Measurements from ENCODE around the gene RNF220. TPM values are rescaled to one million over a fixed set of nuclear protein-coding genes. Genes with fewer than 3 reads are reported as not detected.

The RNF220 gene
- total RNA-seq, 2 donors from 2014 or later, result 121 to 125 TPM

DNA sequence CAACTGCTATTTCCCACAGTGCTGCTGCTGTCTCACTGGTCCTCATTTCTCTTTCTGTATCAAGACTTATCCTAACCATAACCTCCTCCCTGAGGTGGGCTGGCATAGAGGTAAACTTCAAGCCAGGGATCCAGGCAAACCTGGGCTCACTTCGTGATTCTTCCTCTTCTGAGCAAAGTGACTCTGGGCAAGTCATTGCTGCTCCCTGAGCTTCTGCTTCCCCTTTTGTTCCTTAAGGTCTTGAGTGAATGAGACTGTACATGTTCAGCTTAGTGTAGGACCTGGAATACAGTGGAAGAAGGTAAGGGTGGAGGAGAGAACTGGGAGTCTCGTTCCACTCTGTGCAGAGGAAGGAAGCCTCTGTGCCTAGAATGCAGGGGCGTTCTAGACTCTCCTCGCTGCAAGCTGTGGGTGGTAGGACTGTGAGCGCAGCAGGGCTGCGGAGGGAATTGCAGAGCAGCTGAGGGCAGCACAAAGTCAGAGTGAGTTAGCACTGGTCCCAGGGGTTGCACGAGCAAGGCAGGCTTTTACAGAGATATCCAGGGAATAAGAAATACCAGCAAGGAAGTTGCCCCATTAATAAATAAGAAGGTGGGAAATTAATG lies 38.6 kb upstream of the RNF220 start:
- no peaks in the 10 kb centered on the region for H3K9me3 ChIP-seq
- H3K4me3 ChIP-seq, result no peak overlapping the region
- no peak for ATAC-seq (ENCODE audit: insufficient number of reproducible peaks, low FRiP score, low read depth)
- H3K27ac ChIP-seq, result no peak overlapping the region
- H3K36me3 ChIP-seq, result no peaks in the 10 kb centered on the region
- no peak for DNase-seq (ENCODE audit: low spot score)
- H3K4me1 ChIP-seq (ENCODE audit: control insufficient read depth in 1 of 2, low read depth in 2 of 2), result no peaks in the 10 kb centered on the region
- H3K27me3 ChIP-seq (replicated peaks; ENCODE audit: insufficient read depth), result no peaks in the 10 kb centered on the region
- TF ChIP-seq, protein P1, sequence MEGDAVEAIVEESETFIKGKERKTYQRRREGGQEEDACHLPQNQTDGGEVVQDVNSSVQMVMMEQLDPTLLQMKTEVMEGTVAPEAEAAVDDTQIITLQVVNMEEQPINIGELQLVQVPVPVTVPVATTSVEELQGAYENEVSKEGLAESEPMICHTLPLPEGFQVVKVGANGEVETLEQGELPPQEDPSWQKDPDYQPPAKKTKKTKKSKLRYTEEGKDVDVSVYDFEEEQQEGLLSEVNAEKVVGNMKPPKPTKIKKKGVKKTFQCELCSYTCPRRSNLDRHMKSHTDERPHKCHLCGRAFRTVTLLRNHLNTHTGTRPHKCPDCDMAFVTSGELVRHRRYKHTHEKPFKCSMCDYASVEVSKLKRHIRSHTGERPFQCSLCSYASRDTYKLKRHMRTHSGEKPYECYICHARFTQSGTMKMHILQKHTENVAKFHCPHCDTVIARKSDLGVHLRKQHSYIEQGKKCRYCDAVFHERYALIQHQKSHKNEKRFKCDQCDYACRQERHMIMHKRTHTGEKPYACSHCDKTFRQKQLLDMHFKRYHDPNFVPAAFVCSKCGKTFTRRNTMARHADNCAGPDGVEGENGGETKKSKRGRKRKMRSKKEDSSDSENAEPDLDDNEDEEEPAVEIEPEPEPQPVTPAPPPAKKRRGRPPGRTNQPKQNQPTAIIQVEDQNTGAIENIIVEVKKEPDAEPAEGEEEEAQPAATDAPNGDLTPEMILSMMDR (IDR thresholded peaks at IDR 0.05), result no peak

DNA sequence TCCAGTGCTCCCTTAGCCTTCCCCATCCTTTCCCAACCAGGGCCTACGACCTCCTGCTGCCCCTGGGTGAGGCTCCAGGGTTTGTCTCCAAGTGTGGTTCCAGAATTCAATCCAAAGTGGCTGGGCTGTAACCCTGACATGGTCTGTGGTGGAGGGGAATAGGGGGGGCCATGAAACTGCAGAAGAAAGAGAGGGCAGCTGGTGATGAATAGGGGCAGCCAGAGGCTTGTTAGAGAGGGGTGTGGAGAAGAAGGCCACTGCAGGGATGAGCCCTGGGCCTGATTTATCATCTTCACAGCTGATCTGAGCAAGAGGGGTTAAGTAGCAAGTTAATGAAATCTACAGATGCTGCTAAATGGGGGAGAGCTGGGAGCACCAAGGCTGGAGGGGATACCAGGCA lies 37.1 kb upstream of the RNF220 start:
- H3K9me3 ChIP-seq, result no peaks in the 10 kb centered on the region
- H3K36me3 ChIP-seq, result no peaks in the 10 kb centered on the region
- no peak for DNase-seq (ENCODE audit: low spot score)
- no peak overlapping the region for H3K4me3 ChIP-seq
- no peaks in the 10 kb centered on the region for H3K4me1 ChIP-seq (ENCODE audit: control insufficient read depth in 1 of 2, low read depth in 2 of 2)
- TF ChIP-seq, protein P1 (IDR thresholded peaks at IDR 0.05), result no peak
- no peaks in the 10 kb centered on the region for H3K27me3 ChIP-seq (replicated peaks; ENCODE audit: insufficient read depth)
- no peak for ATAC-seq (ENCODE audit: insufficient number of reproducible peaks, low FRiP score, low read depth)
- no peak overlapping the region for H3K27ac ChIP-seq

DNA sequence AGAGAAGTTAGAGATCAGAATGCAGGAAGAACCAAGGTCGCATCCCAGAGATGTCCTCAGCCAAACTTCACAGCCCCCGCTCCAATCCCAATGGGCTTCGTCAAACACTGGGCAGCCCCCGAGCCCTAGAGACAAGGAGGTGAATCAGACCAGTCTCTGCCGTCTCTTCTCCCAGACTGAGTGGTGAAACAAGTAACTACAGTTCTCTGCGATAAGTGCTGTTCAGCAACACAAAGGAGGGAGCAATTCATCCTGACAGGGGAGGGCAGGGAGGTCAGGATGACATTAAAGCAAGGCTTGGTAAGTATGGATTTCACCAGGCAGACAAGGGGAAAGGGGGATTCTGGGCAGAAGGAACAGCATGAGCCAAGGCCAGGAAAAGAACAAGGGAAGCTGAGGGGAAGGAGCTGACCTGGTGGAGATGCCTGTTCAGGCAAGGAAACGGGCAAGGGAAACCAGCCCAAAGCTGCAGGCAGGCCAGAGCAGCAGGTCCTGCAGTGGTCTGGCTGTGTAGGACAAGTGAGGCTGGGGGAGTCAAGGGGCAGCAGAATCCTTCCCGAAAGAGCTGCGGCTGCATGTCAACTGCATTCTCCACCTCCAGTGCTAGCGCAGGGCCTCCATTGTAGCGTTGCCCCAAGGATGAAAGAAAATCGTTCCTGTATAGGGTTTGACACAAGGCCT lies 36.4 kb upstream of the RNF220 start:
- ATAC-seq (ENCODE audit: insufficient number of reproducible peaks, low FRiP score, low read depth) (no peak), DNase-seq (ENCODE audit: low spot score) (no peak)
- Histone ChIP-seq H3K27ac (no peak overlapping the region), H3K27me3 (replicated peaks; ENCODE audit: insufficient read depth) (no peaks in the 10 kb centered on the region), H3K4me1 (ENCODE audit: control insufficient read depth in 1 of 2, low read depth in 2 of 2) (no peaks in the 10 kb centered on the region), H3K4me3 (no peak overlapping the region), H3K36me3 (no peaks in the 10 kb centered on the region), H3K9me3 (no peaks in the 10 kb centered on the region)
- TF ChIP-seq, protein P1 (IDR thresholded peaks at IDR 0.05), result no peak

DNA sequence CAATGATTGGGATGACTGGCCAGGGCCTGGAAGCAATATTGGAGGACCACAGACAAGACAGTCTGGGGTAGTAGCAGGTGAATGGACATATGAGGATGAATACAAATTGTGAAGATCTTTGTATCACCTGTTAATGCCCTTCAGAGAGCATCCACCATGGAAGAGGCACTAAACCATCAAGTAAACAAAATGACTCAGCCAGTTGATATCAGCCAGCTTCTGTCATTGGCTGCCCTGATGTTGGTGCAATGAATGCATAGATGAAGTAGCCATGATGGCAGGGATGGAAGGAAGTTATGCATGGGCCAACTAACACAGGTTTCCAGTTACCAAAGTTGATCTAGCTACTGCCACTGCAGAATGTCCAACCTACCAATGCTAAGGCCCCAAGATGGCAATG lies 33.8 kb upstream of the RNF220 start:
- no peak overlapping the region for H3K4me3 ChIP-seq
- no peak overlapping the region for H3K27ac ChIP-seq
- TF ChIP-seq, protein P1 (IDR thresholded peaks at IDR 0.05), result no peak
- no peaks in the 10 kb centered on the region for H3K27me3 ChIP-seq (replicated peaks; ENCODE audit: insufficient read depth)
- H3K4me1 ChIP-seq (ENCODE audit: control insufficient read depth in 1 of 2, low read depth in 2 of 2), result no peaks in the 10 kb centered on the region
- no peak for DNase-seq (ENCODE audit: low spot score)
- no peak for ATAC-seq (ENCODE audit: insufficient number of reproducible peaks, low FRiP score, low read depth)
- H3K36me3 ChIP-seq, result no peaks in the 10 kb centered on the region
- H3K9me3 ChIP-seq, result no peaks in the 10 kb centered on the region

DNA sequence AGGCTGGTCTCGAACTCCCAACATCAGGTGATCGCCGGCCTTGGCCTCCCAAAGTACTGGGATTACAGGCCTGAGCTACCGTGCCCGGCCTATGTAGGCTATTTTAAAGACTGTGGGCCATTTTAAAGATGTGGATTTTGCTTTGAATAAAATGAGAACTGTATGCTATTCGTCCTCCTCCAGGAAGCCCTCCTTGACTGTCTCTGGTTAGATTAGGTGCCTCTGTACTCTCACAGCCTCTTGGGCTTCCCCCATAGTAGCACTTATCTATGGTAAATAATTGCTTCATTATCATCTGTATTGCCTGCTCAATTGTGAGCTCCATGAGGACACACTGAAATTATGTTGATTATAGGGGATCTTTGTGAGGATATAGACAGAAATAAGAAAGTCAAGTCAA lies 29.5 kb upstream of the RNF220 start:
- no peaks in the 10 kb centered on the region for H3K36me3 ChIP-seq
- ATAC-seq (ENCODE audit: insufficient number of reproducible peaks, low FRiP score, low read depth), result no peak
- TF ChIP-seq, protein P1 (IDR thresholded peaks at IDR 0.05), result no peak
- DNase-seq (ENCODE audit: low spot score), result no peak
- H3K4me1 ChIP-seq (ENCODE audit: control insufficient read depth in 1 of 2, low read depth in 2 of 2), result no peaks in the 10 kb centered on the region
- H3K4me3 ChIP-seq, result no peak overlapping the region
- no peaks in the 10 kb centered on the region for H3K9me3 ChIP-seq
- no peak overlapping the region for H3K27ac ChIP-seq
- H3K27me3 ChIP-seq (replicated peaks; ENCODE audit: insufficient read depth), result no peaks in the 10 kb centered on the region

Data from thoracic aorta (tissue), 2 donors.